Prostate gland (tissue), 2 donors: ENCODE results near the gene RBM18. TPM values are rescaled to one million over a fixed set of nuclear protein-coding genes. Genes with fewer than 3 reads are reported as not detected.

Source experiments
- DNase-seq: peaks from one replicate; pipeline ENCODE4 v3.0.0-alpha.2; 2019; ENCODE audit warnings: low spot score
- H3K27ac ChIP-seq, 2 donors: fragments of 200-600 bp; sonication (generic); 2 replicates each; pipeline ENCODE4 v1.5.1; 2017 to 2019
- H3K27me3 ChIP-seq: fragments of 200-600 bp; sonication (generic); replicated peaks from 2 replicates; pipeline ENCODE4 v1.5.1; 2019; ENCODE audit not compliant: insufficient read depth
- H3K36me3 ChIP-seq, 2 donors: fragments of 200-600 bp; sonication (generic); 1 replicate in 1 of 2; 2 replicates in 1 of 2; pipeline versions ENCODE4 v1.5.1 to v1.8.1; 2017 to 2019
- H3K4me1 ChIP-seq: fragments of 200-600 bp; sonication (generic); replicated peaks from 2 replicates; pipeline ENCODE4 v1.5.1; 2019
- H3K4me3 ChIP-seq, 2 donors: fragments of 200-600 bp; sonication (generic); 2 replicates each; pipeline ENCODE4 v1.5.1; 2017 to 2019
- H3K9me3 ChIP-seq: fragments of 200-600 bp; sonication (generic); 2 replicates; pipeline ENCODE4 v1.5.1; 2017
- POLR2A ChIP-seq: fragments of 450-650 bp; IDR thresholded peaks from one replicate; pipeline ENCODE4 v1.6.1; 2016; ENCODE audit warnings: antibody characterized with exemption, mild to moderate bottlenecking
- POLR2AphosphoS5 ChIP-seq: sonication (generic); formaldehyde crosslinking; IDR thresholded peaks from one replicate; pipeline ENCODE4 v1.6.1; 2017; ENCODE audit warnings: antibody characterized with exemption
- WGBS: methylation state at CpG from one replicate; pipeline ENCODE4 v1.1.5; 2018; 5-methylcytosine and 5-hydroxymethylcytosine counted together
- intact Hi-C: fragments of 100-400 bp; cut with DNase I; formaldehyde crosslinking; loops from one replicate; pipeline ENCODE4 v1.14.2; 2022
- total RNA-seq, 2 donors: library from RNA; depleted of rRNA; stranded (reverse); fragments of >200 nt; gene quantifications; one replicate each; pipeline ENCODE4 v1.1.0, GENCODE V29; 2016
- TF ChIP-seq, protein P1 (sequence below), 4 experiments: fragments of 200-600 bp in 2 of 4; fragments of 450-650 bp in 2 of 4; sonication (generic) in 2 of 4; IDR thresholded peaks; 1 replicate in 3 of 4; 2 replicates in 1 of 4; pipeline ENCODE4 v1.5.1; 2016 to 2019; ENCODE audit warnings: antibody characterized with exemption in 4 of 4, mild to moderate bottlenecking in 2 of 4, moderate library complexity in 2 of 4

Gene RBM18
- total RNA-seq, 2 donors from 2014 or later: 8.8 to 20.3 TPM

- H3K9me3 ChIP-seq: no peaks in the 10 kb centered on the region
- intact Hi-C loops: no loop called here
- no peak overlapping the region for H3K4me3 ChIP-seq
- no peaks in the 10 kb centered on the region for H3K27me3 ChIP-seq
- 95% methylated on average over 1 of the region's 1 CpG for WGBS
- DNase-seq: no peak
- H3K4me1 ChIP-seq: peaks cover 7% of the 10 kb centered on the region
- H3K27ac ChIP-seq: no peak overlapping the region
- peaks cover 0 to 4% of the 10 kb centered on the region in 2 donors for H3K36me3 ChIP-seq
- TF ChIP-seq POLR2AphosphoS5 (no peak), POLR2A (no peak)
- TF ChIP-seq, protein P1, sequence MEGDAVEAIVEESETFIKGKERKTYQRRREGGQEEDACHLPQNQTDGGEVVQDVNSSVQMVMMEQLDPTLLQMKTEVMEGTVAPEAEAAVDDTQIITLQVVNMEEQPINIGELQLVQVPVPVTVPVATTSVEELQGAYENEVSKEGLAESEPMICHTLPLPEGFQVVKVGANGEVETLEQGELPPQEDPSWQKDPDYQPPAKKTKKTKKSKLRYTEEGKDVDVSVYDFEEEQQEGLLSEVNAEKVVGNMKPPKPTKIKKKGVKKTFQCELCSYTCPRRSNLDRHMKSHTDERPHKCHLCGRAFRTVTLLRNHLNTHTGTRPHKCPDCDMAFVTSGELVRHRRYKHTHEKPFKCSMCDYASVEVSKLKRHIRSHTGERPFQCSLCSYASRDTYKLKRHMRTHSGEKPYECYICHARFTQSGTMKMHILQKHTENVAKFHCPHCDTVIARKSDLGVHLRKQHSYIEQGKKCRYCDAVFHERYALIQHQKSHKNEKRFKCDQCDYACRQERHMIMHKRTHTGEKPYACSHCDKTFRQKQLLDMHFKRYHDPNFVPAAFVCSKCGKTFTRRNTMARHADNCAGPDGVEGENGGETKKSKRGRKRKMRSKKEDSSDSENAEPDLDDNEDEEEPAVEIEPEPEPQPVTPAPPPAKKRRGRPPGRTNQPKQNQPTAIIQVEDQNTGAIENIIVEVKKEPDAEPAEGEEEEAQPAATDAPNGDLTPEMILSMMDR (IDR thresholded peaks at IDR 0.05): no peak
These were observed 2.6 kb downstream of the RBM18 start for GRCh38 chr9:122262073-122262472.

DNA sequence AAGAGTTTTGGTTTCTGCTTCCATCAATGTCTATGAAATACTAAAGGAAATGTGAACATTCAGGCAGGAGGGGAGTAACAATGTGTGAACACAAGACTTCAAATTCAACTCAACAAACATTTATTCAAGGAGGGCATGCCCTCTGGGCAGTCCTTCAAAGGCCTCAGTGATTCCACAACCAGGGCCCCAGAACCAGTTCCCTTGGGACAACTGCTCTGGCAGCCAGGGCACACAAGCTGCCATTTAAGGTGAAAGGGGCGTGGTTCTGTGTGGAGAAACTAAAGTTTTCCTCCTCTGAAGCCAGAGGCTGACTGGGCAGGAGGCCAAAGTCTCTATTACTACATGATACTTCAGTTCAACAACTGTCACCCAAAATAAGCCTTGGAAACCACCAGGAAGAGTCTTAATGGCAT is 3.2 kb downstream of the RBM18 start:
- TF ChIP-seq POLR2A (no peak), POLR2AphosphoS5 (peak; percentile 12)
- TF ChIP-seq, protein P1 (IDR thresholded peaks at IDR 0.05): no peak
- peak; percentile 30 for DNase-seq
- Histone ChIP-seq H3K4me3 (no peak overlapping the region), H3K9me3 (no peaks in the 10 kb centered on the region), H3K36me3 (peaks cover 0 to 4% of the 10 kb centered on the region in 2 donors), H3K27ac (no peak overlapping the region), H3K27me3 (no peaks in the 10 kb centered on the region), H3K4me1 (peaks cover 7% of the 10 kb centered on the region)
- WGBS: 9% methylated on average over 1 of the region's 1 CpG
- intact Hi-C loops: no loop called here

DNA sequence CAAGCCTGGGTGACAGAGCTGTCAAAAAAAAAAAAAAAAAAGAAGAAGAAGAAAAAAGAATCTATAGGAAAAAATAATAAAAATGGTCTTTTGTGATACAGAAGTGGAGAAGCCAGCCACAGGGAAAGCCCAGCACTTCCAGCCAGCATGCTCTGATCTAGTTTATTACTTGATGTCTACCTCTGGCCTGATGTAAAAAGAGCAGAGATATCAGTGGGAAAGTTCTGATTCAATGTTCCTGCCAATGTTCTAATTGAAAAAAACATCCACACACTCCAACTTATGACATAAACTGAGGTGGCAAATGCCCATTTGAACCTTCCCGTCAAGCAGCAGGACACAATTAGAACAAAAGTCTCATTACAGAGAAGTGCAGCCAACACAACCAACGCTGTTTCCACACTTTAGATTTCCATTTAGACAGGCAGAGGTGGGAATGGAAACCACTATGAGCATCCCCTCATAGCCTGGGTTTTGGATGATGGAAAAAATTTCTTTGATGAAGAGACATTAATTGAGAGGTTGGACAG is 5.7 kb downstream of the RBM18 start:
- no peak for DNase-seq
- peaks cover 0 to 4% of the 10 kb centered on the region in 2 donors for H3K36me3 ChIP-seq
- intact Hi-C loops: no loop called here
- H3K4me3 ChIP-seq: no peak overlapping the region
- H3K9me3 ChIP-seq: no peaks in the 10 kb centered on the region
- TF ChIP-seq POLR2AphosphoS5: no peak
- no peak for TF ChIP-seq POLR2A
- TF ChIP-seq, protein P1 (IDR thresholded peaks at IDR 0.05): no peak
- WGBS: 80% methylated on average over 2 of the region's 2 CpGs
- no peaks in the 10 kb centered on the region for H3K27me3 ChIP-seq
- no peak overlapping the region for H3K27ac ChIP-seq
- peaks cover 7% of the 10 kb centered on the region for H3K4me1 ChIP-seq

DNA sequence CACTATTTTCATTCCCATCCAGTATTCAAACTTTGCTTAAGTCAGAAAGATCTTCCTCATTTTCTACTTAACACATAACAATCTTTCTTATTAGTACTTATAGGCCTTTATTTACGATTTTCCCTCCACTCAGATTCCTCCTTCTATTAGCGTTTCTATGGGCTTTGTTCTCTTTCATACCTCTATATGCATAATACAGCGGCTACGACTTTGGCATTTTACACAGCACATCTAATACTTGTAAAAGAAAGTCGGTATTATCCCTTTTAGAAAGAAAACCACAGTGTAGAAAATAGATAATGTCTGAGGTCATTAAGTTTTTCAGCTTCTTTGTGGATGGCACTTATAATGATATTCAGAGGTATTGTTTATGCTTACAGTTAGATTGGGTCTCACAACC is 8.4 kb downstream of the RBM18 start:
- 86% methylated on average over 5 of the region's 5 CpGs for WGBS
- no peak overlapping the region for H3K4me3 ChIP-seq
- H3K9me3 ChIP-seq: no peaks in the 10 kb centered on the region
- TF ChIP-seq POLR2AphosphoS5 (no peak), POLR2A (no peak)
- TF ChIP-seq, protein P1 (IDR thresholded peaks at IDR 0.05): no peak
- no peaks in the 10 kb centered on the region for H3K27me3 ChIP-seq
- no peak overlapping the region for H3K27ac ChIP-seq
- no peaks in the 10 kb centered on the region for H3K4me1 ChIP-seq
- DNase-seq: no peak
- peaks cover 0 to 4% of the 10 kb centered on the region in 2 donors for H3K36me3 ChIP-seq
- intact Hi-C loops: no loop called here

GRCh38 chr9:122254761-122255160 is 9.9 kb downstream of the RBM18 start:
- Histone ChIP-seq H3K4me1 (no peaks in the 10 kb centered on the region), H3K4me3 (no peak overlapping the region), H3K27me3 (no peaks in the 10 kb centered on the region), H3K27ac (no peak overlapping the region), H3K9me3 (no peaks in the 10 kb centered on the region), H3K36me3 (peaks cover 0 to 4% of the 10 kb centered on the region in 2 donors)
- intact Hi-C loops: no loop called here
- WGBS: 87% methylated on average over 3 of the region's 3 CpGs
- DNase-seq: no peak
- TF ChIP-seq POLR2A: no peak
- TF ChIP-seq, protein P1 (IDR thresholded peaks at IDR 0.05): no peak
- no peak for TF ChIP-seq POLR2AphosphoS5
